SK-N-SH (cell line): ENCODE results near the gene GASK1B. TPM values are rescaled to one million over a fixed set of nuclear protein-coding genes. Genes with fewer than 3 reads are reported as not detected.

Experiments used
- CTCF ChIA-PET: fragments of 300-600, 350-600 bp; formaldehyde crosslinking; extraction: SDS; loops from one replicate; lab custom pipeline; 2021; lab: Yijun Ruan, JAX
- POLR2A ChIA-PET: fragments of 350-600 bp; sonication (Branson Sonifier 250); formaldehyde crosslinking; extraction: SDS; loops from one replicate; lab custom pipeline; 2020; ENCODE audit warnings: antibody characterized with exemption, inconsistent platforms; lab: Yijun Ruan, JAX
- DNase-seq: peaks from one replicate; pipeline ENCODE4 v3.0.0; 2012
- H2AFZ ChIP-seq: fragments of 200-600 bp; sonication (generic); 2 replicates; pipeline ENCODE4 v1.8.1; 2016; ENCODE audit warnings: antibody characterized with exemption, mild to moderate bottlenecking, low read depth
- H3F3A ChIP-seq: fragments of 200-600 bp; sonication (generic); replicated peaks from 2 replicates; pipeline ENCODE3; 2016; ENCODE audit warnings: antibody characterized with exemption, mild to moderate bottlenecking; ENCODE audit not compliant: insufficient read depth
- H3K27ac ChIP-seq, 2 experiments: fragments of 200-500 bp in 1 of 2; fragments of 200-600 bp in 1 of 2; sonication (Bioruptor generic) in 1 of 2; sonication (generic), shearing (Covaris generic) in 1 of 2; 2 replicates each; pipeline versions ENCODE4 v1.5.1 to v1.6.1; 2014 to 2016; ENCODE audit warnings: low read depth in 2 of 2, inconsistent platforms in 1 of 2, low read length in 1 of 2, mild to moderate bottlenecking in 1 of 2, mixed read lengths in 1 of 2
- H3K27me3 ChIP-seq: fragments of 200-600 bp; sonication (generic), shearing (Covaris generic); 2 replicates; pipeline ENCODE4 v1.6.1; 2016; ENCODE audit warnings: mixed run types; ENCODE audit not compliant: insufficient read depth
- H3K36me3 ChIP-seq, 2 experiments: fragments of 200-500 bp in 1 of 2; fragments of 200-600 bp in 1 of 2; sonication (Bioruptor generic) in 1 of 2; sonication (generic) in 1 of 2; replicated peaks in 1 of 2; 2 replicates each; pipeline versions ENCODE3 to v1.5.1; 2014 to 2016; ENCODE audit warnings: low read length in 1 of 2, mild to moderate bottlenecking in 1 of 2; ENCODE audit not compliant: insufficient read depth in 2 of 2, control insufficient read depth in 1 of 2
- H3K4me1 ChIP-seq, 2 experiments: fragments of 200-500 bp in 1 of 2; fragments of 200-600 bp in 1 of 2; sonication (Bioruptor generic) in 1 of 2; sonication (generic), shearing (Covaris generic) in 1 of 2; 2 replicates each; pipeline versions ENCODE4 v1.5.1 to v1.6.1; 2014 to 2016; ENCODE audit warnings: low read depth in 1 of 2, low read length in 1 of 2, mixed run types in 1 of 2; ENCODE audit not compliant: insufficient read depth in 2 of 2, control insufficient read depth in 1 of 2
- H3K4me2 ChIP-seq: fragments of 200-600 bp; sonication (generic), shearing (Covaris generic); 2 replicates; pipeline ENCODE4 v1.6.1; 2017; ENCODE audit warnings: mixed run types
- H3K4me3 ChIP-seq, 2 experiments: fragments of 200-500 bp in 1 of 2; fragments of 200-600 bp in 1 of 2; sonication (Bioruptor generic) in 1 of 2; sonication (generic), shearing (Covaris generic) in 1 of 2; 2 replicates each; pipeline versions ENCODE4 v1.5.1 to v1.8.1; 2014 to 2016; ENCODE audit warnings: low read depth in 2 of 2, inconsistent platforms in 1 of 2, low read length in 1 of 2, mild to moderate bottlenecking in 1 of 2, mixed read lengths in 1 of 2, moderate library complexity in 1 of 2
- H3K79me2 ChIP-seq: fragments of 200-600 bp; sonication (generic); 2 replicates; pipeline ENCODE4 v1.8.1; 2017; ENCODE audit warnings: mild to moderate bottlenecking; ENCODE audit not compliant: insufficient read depth
- H3K9ac ChIP-seq: fragments of 200-600 bp; sonication (generic); 2 replicates; pipeline ENCODE4 v1.6.1; 2017; ENCODE audit warnings: mixed run types
- H3K9me2 ChIP-seq: fragments of 200-600 bp; sonication (generic); 2 replicates; pipeline ENCODE4 v1.6.1; 2017; ENCODE audit warnings: mixed run types
- H3K9me3 ChIP-seq: fragments of 200-600 bp; sonication (generic); 2 replicates; pipeline ENCODE4 v1.6.1; 2017; ENCODE audit warnings: mixed run types, mild to moderate bottlenecking, moderate library complexity
- H4K20me1 ChIP-seq: fragments of 200-600 bp; sonication (generic); 2 replicates; pipeline ENCODE4 v1.6.1; 2017; ENCODE audit warnings: mild to moderate bottlenecking, mixed run types; ENCODE audit not compliant: insufficient read depth
- ELF1 ChIP-seq: IDR thresholded peaks from 2 replicates; pipeline ENCODE4 v1.4.0; 2012
- EP300 ChIP-seq, 2 experiments: IDR thresholded peaks; 2 replicates each; pipeline versions ENCODE4 v1.4.0 to v1.6.1; 2012; ENCODE audit warnings: borderline replicate concordance in 1 of 2, low read depth in 1 of 2, low read length in 1 of 2
- FOSL2 ChIP-seq: IDR thresholded peaks from 2 replicates; pipeline ENCODE4 v1.4.0; 2012; ENCODE audit warnings: low read depth, mild to moderate bottlenecking, moderate library complexity, borderline replicate concordance
- GABPA ChIP-seq: IDR thresholded peaks from 2 replicates; pipeline ENCODE4 v1.4.0; 2012; ENCODE audit warnings: low read depth, mild to moderate bottlenecking
- JUND ChIP-seq: IDR thresholded peaks from 2 replicates; pipeline ENCODE4 v1.4.0; 2012
- MAX ChIP-seq: IDR thresholded peaks from 2 replicates; pipeline ENCODE4 v1.4.0; 2012; ENCODE audit warnings: low read depth
- NFIC ChIP-seq: IDR thresholded peaks from 2 replicates; pipeline ENCODE4 v1.4.0; 2012; ENCODE audit warnings: borderline replicate concordance
- NRF1 ChIP-seq: IDR thresholded peaks from 2 replicates; pipeline ENCODE4 v1.6.1; 2012; ENCODE audit warnings: low read depth, mild to moderate bottlenecking, low read length
- POLR2AphosphoS5 ChIP-seq: IDR thresholded peaks from 2 replicates; pipeline ENCODE4 v1.6.1; 2012; ENCODE audit warnings: low read depth, low read length
- TCF12 ChIP-seq: IDR thresholded peaks from 2 replicates; pipeline ENCODE4 v1.4.0; 2012
- USF2 ChIP-seq: fragments of 150-350 bp; IDR thresholded peaks from 2 replicates; pipeline ENCODE4 v1.6.1; 2017; ENCODE audit warnings: antibody characterized with exemption, low read length, low read depth, borderline replicate concordance
- YY1 ChIP-seq: IDR thresholded peaks from 2 replicates; pipeline ENCODE4 v1.4.0; 2012; ENCODE audit warnings: low read depth, mild to moderate bottlenecking
- WGBS: methylation state at CpG from one replicate; pipeline ENCODE4 v1.1.6; 2017; ENCODE audit warnings: low lambda C conversion rate; 5-methylcytosine and 5-hydroxymethylcytosine counted together
- polyA plus RNA-seq, 3 experiments: library from polyadenylated mRNA; depleted of rRNA; stranded (reverse); fragments of >200 nt; gene quantifications; 2 replicates each; pipeline ENCODE4 v1.2.3, GENCODE V29; 2012

Gene GASK1B
- polyA plus RNA-seq, 1 of the 3 experiments (the other 2 are of a cell fraction), result 3.7 TPM

DNA sequence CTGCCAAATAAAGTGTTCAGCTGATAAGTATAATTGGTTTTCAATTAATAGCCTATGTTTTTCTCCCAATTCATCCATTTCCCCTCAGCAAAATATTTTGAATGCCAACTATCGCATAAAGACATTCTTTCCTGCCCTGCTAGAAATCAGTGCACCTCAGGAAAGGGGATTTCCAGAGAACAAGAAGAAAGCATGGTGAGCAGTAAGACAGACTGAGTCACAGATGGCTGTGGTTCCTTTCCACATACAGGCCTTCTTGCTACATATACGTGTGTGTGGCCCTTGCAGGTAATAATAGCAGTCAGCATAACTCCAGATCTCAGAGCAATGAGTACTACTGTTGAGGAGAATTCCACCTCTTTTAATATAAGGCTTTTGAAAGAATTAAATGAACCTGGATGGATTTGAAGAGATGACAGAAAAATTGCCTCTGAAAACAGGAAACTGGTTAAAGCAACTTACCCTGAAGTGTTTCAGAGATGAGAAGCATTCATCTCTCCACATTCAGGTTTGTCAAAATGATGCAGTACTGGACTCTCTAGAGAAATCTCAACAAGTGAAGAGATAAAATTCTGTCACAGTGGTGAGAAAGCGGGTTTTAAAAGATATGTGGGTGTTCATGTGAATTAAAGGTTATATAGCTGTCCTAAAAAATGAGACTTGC, 13.6 kb downstream of the GASK1B start:
- Histone ChIP-seq H2AFZ (peak overlapping the region; percentile 37; the same call in 1 of the 2 replicates), H3K9ac (no peak overlapping the region), H3K27me3 (no peaks in the 10 kb centered on the region), H3K4me1 (peaks cover 1 to 18% of the 10 kb centered on the region in 2 experiments; a peak in 3 of 4 replicates), H3K36me3 (no peaks in the 10 kb centered on the region), H3K4me3 (no peak overlapping the region), H3F3A (peaks cover 7% of the 10 kb centered on the region), H4K20me1 (no peaks in the 10 kb centered on the region), H3K9me2 (no peaks in the 10 kb centered on the region), H3K27ac (peak overlapping the region; percentile 15 to 34; a peak in 2 of 4 replicates), H3K4me2 (0 out of 2 replicates have a peak overlapping the region, but pooled peaks have one; percentile 3), H3K9me3 (no peaks in the 10 kb centered on the region), H3K79me2 (no peaks in the 10 kb centered on the region)
- DNase-seq, result no peak
- TF ChIP-seq ELF1 (no peak), EP300 (IDR thresholded peaks at IDR 0.05; ENCODE audit: borderline replicate concordance in 1 of 2, low read depth in 1 of 2, low read length in 1 of 2) (peak in 1 of 2 experiments; percentile 48; a peak in 1 of 4 replicates), FOSL2 (0 out of 2 replicates have a peak, but pooled peaks have one; percentile 24), POLR2AphosphoS5 (no peak), JUND (0 out of 2 replicates have a peak, but pooled peaks have one; percentile 6), NRF1 (no peak), TCF12 (peak; percentile 63), USF2 (no peak), MAX (peak; percentile 17; the same call in 1 of the 2 replicates), YY1 (peak; percentile 28; the same call in 1 of the 2 replicates)
- WGBS, result 34% methylated on average over 3 of the region's 3 CpGs
- ChIA-PET POLR2A (no interaction called here), CTCF (interaction anchor here (1.0 to 1.6 kb wide), 2 partner anchors 13 kb away, joined by 3 to 4 read pairs; no protein-coding TSS in a partner anchor)

- H3K4me3 ChIP-seq, result no peak overlapping the region
- H3K4me2 ChIP-seq, result no peak overlapping the region
- H3K79me2 ChIP-seq, result no peaks in the 10 kb centered on the region
- H3K9ac ChIP-seq, result no peak overlapping the region
- no peak overlapping the region for H2AFZ ChIP-seq
- no peaks in the 10 kb centered on the region for H3K36me3 ChIP-seq
- no peak for DNase-seq
- H3K4me1 ChIP-seq, result peaks cover 0 to 17% of the 10 kb centered on the region in 2 experiments; a peak in 1 of 4 replicates
- no peak overlapping the region for H3K27ac ChIP-seq
- 94% methylated on average over 4 of the region's 4 CpGs for WGBS
- POLR2A ChIA-PET, result no interaction called here
- H4K20me1 ChIP-seq, result no peaks in the 10 kb centered on the region
- H3K27me3 ChIP-seq, result no peaks in the 10 kb centered on the region
- CTCF ChIA-PET, result interaction anchor here (1.4 to 1.6 kb wide), 3 partner anchors 9 to 35 kb away, joined by 3 to 4 read pairs (median 4); no protein-coding TSS in a partner anchor
- peaks cover 7% of the 10 kb centered on the region for H3F3A ChIP-seq
- H3K9me2 ChIP-seq, result no peaks in the 10 kb centered on the region
- TF ChIP-seq NFIC (no peak), POLR2AphosphoS5 (no peak), GABPA (no peak)
- no peaks in the 10 kb centered on the region for H3K9me3 ChIP-seq
Observed at GRCh38 chr4:158157412-158157811, 15.4 kb downstream of the GASK1B start.
